Heart left ventricle (tissue), 13 donors: ENCODE results near the gene LIN28A.

Experiments
- CTCF ChIP-seq, 12 donors: fragments of 200-600 bp; sonication (generic) in 4 of 12; IDR thresholded peaks; one replicate each; pipeline versions ENCODE4 v1.5.0 to v1.8.0; 2018 to 2022; ENCODE audit warnings: antibody characterized with exemption in 12 of 12, mild to moderate bottlenecking in 5 of 12
- POLR2A ChIP-seq, 2 donors: fragments of 450-650 bp; IDR thresholded peaks; one replicate each; pipeline ENCODE4 v1.6.1; 2017; ENCODE audit warnings: antibody characterized with exemption in 2 of 2, mild to moderate bottlenecking in 2 of 2, moderate library complexity in 2 of 2
- donor health status: ischemic (EF 13 %, LVEDD 7.1; RV severe dilation, severe dysfunction).
- donor health status: DM: no; HTN: yes; CAD: no.
- donor health status: DM: no; HTN: no; CAD: no.
- donor health status: ischemic (EF 25% LVEDD 6.9; RV normal size, moderate dysfunction).
- donor health status: ischemic (EF 25% LVEDD 5.7; RV mildly dilated, moderate dysfunction).
- donor health status: ischemic (EF 35%, LVEDD 5.7; RV mildly dilated, moderate dysfunction).
- donor health status: nonischemic (EF 11% LVEDD 7.7; RV severe dilation, severe dysfunction).
- donor health status: DM: yes; HTN: yes; CAD: no.
- donor health status: PGD.
- donor health status: ischemic (EF 29% LVEDD 5.4; RV normal size, mild dysfunction).
- donor health status: nonischemic (EF 23%, LVEDD 6.1; RV moderate dilation, normal function).

GRCh38 chr1:26472320-26472900 is 61.8 kb downstream of the LIN28A start, which contains the start of gene HMGN2:
- TF ChIP-seq POLR2A (IDR thresholded peaks at IDR 0.05) (peak; percentile 31 to 45), CTCF (IDR thresholded peaks at IDR 0.05) (no peak)
